Measurements from ENCODE around the gene GPATCH2L. TPM values are rescaled to one million over a fixed set of nuclear protein-coding genes. Genes with fewer than 3 reads are reported as not detected.

Gene GPATCH2L
- total RNA-seq, 1 experiment from 2014 or later, result 76.7 TPM

DNA sequence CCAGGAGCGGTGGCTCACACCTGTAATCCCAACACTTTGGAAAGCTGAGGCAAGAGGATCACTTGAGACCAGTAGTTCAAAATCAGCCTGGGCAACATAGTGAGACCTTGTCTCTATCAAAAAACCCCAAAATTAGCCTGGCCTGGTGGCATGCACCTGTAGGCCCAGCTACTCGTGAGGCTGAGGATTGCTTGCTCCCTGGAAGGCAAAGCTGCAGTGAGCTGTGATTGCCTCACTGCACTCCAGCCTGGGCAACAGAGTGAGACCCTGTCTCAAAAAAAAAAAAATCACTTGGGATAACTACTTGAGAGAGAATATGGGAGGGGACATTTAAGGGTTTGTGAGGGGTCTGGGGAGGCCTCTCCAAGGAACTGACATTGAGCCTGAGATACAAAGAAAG lies 109.0 kb downstream of the GPATCH2L start:
- no peak overlapping the region for H3K4me2 ChIP-seq (ENCODE audit: insufficient read depth, insufficient read length, low read length)
- no peaks in the 10 kb centered on the region for H3K79me2 ChIP-seq (ENCODE audit: insufficient read depth, low read length)
- no peak overlapping the region for H3K14ac ChIP-seq (ENCODE audit: insufficient read depth, low read length)
- H4K5ac ChIP-seq (ENCODE audit: insufficient read length, low read depth, low read length), result no peak overlapping the region
- TF ChIP-seq, protein P1, sequence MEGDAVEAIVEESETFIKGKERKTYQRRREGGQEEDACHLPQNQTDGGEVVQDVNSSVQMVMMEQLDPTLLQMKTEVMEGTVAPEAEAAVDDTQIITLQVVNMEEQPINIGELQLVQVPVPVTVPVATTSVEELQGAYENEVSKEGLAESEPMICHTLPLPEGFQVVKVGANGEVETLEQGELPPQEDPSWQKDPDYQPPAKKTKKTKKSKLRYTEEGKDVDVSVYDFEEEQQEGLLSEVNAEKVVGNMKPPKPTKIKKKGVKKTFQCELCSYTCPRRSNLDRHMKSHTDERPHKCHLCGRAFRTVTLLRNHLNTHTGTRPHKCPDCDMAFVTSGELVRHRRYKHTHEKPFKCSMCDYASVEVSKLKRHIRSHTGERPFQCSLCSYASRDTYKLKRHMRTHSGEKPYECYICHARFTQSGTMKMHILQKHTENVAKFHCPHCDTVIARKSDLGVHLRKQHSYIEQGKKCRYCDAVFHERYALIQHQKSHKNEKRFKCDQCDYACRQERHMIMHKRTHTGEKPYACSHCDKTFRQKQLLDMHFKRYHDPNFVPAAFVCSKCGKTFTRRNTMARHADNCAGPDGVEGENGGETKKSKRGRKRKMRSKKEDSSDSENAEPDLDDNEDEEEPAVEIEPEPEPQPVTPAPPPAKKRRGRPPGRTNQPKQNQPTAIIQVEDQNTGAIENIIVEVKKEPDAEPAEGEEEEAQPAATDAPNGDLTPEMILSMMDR (conservative IDR thresholded peaks at IDR 0.05), result no peak
- WGBS (ENCODE audit: extremely low coverage, insufficient read length, low lambda C conversion rate), result no CpG with 5 or more reads among the region's 2 CpGs
- H4K91ac ChIP-seq (ENCODE audit: insufficient read length, low read depth, low read length), result no peak overlapping the region
- H3K4me1 ChIP-seq (ENCODE audit: insufficient read depth, low read length), result peaks cover 5% of the 10 kb centered on the region; the same call in 1 of the 2 replicates
- H2AK5ac ChIP-seq (ENCODE audit: insufficient read length, low read length), result no peak overlapping the region
- no peaks in the 10 kb centered on the region for H3K23me2 ChIP-seq (ENCODE audit: insufficient read length, low read depth, low read length, poor library complexity, severe bottlenecking)
- no peak overlapping the region for H2BK120ac ChIP-seq (ENCODE audit: low read depth, low read length, poor library complexity, severe bottlenecking)
- H2BK15ac ChIP-seq (ENCODE audit: low read depth, low read length), result no peak overlapping the region
- no peak overlapping the region for H3K18ac ChIP-seq (ENCODE audit: insufficient read length, low read depth, low read length)
- no peak overlapping the region for H4K8ac ChIP-seq (replicated peaks; ENCODE audit: insufficient read length, low read depth, low read length)
- no peaks in the 10 kb centered on the region for H3K9me3 ChIP-seq (ENCODE audit: control insufficient read depth, low read depth, low read length)
- no peak overlapping the region for H3K27ac Mint-ChIP-seq
- H3K36me3 Mint-ChIP-seq (ENCODE audit: insufficient read depth in 1 of 3, low read depth in 3 of 3), result no peaks in the 10 kb centered on the region; a peak in 1 of 7 replicates
- H2BK5ac ChIP-seq (ENCODE audit: insufficient read length, low read length), result no peak overlapping the region
- no peaks in the 10 kb centered on the region for H3K27me3 ChIP-seq (ENCODE audit: insufficient read depth, low read length)
- peaks cover 11 to 37% of the 10 kb centered on the region in 2 experiments for H3K4me1 Mint-ChIP-seq
- no peak overlapping the region for H3K27ac ChIP-seq (ENCODE audit: insufficient read length, low read depth, low read length)
- no peak overlapping the region for H3K56ac ChIP-seq (ENCODE audit: insufficient read length, low read depth, low read length)
- H2BK12ac ChIP-seq (ENCODE audit: insufficient read length, low read depth, low read length), result no peak overlapping the region
- no peaks in the 10 kb centered on the region for H4K20me1 ChIP-seq (ENCODE audit: control insufficient read depth, insufficient read depth, insufficient read length)
- H3K4me3 Mint-ChIP-seq, result no peak overlapping the region
- no peak overlapping the region for H2AFZ ChIP-seq (ENCODE audit: low read length)
- no peaks in the 10 kb centered on the region for H3K9me3 Mint-ChIP-seq
- H3K9ac ChIP-seq (ENCODE audit: extremely low read depth, insufficient read length, low read length), result no peak overlapping the region
- H3K23ac ChIP-seq (ENCODE audit: insufficient read length, low read depth, low read length), result no peak overlapping the region
- no peak overlapping the region for H3T11ph ChIP-seq (ENCODE audit: low read length)
- DNase-seq, result no peak
- peaks cover 7% of the 10 kb centered on the region for H3K27me3 Mint-ChIP-seq (ENCODE audit: low read depth)
- no peak overlapping the region for H3K4ac ChIP-seq (ENCODE audit: low read depth, low read length)
- no peaks in the 10 kb centered on the region for H3K79me1 ChIP-seq (ENCODE audit: insufficient read depth, low read depth, low read length, poor library complexity, severe bottlenecking)
- H2BK20ac ChIP-seq (ENCODE audit: low read depth, low read length, poor library complexity, severe bottlenecking), result no peak overlapping the region

Measured in H9 (cell line).